Endothelial cell of umbilical vein (primary cell): ENCODE data around the gene P2RY8. TPM values are rescaled to one million over a fixed set of nuclear protein-coding genes. Genes with fewer than 3 reads are reported as not detected.
"Not testable (repeated sequence)": the region's sequence is repeated elsewhere in the genome, so short reads cannot be mapped to it uniquely, and the experiment has no call there.

Experiments used
- BruUV-seq: library from RNA; stranded (reverse); fragments of 400-500 nt; replicated peaks from 2 replicates; lab custom pipeline; 2021; lab: Mats Ljungman, UMichigan
- CTCF ChIA-PET: fragments of 300-600, 350-600 bp; sonication (Branson Sonifier 250); formaldehyde crosslinking; loops from one replicate; lab custom pipeline; 2021; ENCODE audit warnings: antibody characterized with exemption, inconsistent platforms; lab: Charles Lee
- POLR2A ChIA-PET: fragments of 300-600, 350-600 bp; sonication (Branson Sonifier 250); formaldehyde crosslinking; loops from one replicate; lab custom pipeline; 2021; ENCODE audit warnings: antibody characterized with exemption, inconsistent platforms; lab: Charles Lee
- DNase-seq: peaks from one replicate; pipeline ENCODE4 v3.0.0-alpha.2; 2011; ENCODE audit warnings: low read depth, low spot score
- FAIRE-seq: peaks from 2 replicates; lab custom pipeline; 2011; peaks lifted over from hg19 to GRCh38; lab: Jason Lieb, UNC
- H2AFZ ChIP-seq: 2 replicates; pipeline ENCODE4 v1.6.0; 2012; ENCODE audit warnings: low read depth, low read length, control low read depth, inconsistent platforms
- H3K27ac ChIP-seq: 2 replicates; pipeline ENCODE4 v1.5.1; 2011; ENCODE audit warnings: low read depth, mild to moderate bottlenecking, control low read depth, low read length, moderate library complexity; ENCODE audit not compliant: insufficient read depth
- H3K27me3 ChIP-seq, 2 experiments: 2 replicates each; pipeline versions ENCODE4 v1.6.0 to v1.6.1; 2011; ENCODE audit warnings: low read length in 2 of 2, mixed read lengths in 1 of 2; ENCODE audit not compliant: control insufficient read depth in 2 of 2, insufficient read depth in 2 of 2
- H3K36me3 ChIP-seq, 2 experiments: 2 replicates in 1 of 2; 3 replicates in 1 of 2; pipeline ENCODE4 v1.5.1; 2011; ENCODE audit warnings: low read length in 2 of 2, mild to moderate bottlenecking in 1 of 2, moderate library complexity in 1 of 2; ENCODE audit not compliant: control insufficient read depth in 2 of 2, insufficient read depth in 2 of 2; ENCODE audit errors: extremely low read depth in 1 of 2
- H3K4me1 ChIP-seq: 3 replicates; pipeline ENCODE4 v1.5.1; 2011; ENCODE audit warnings: mild to moderate bottlenecking, low read length; ENCODE audit not compliant: control insufficient read depth, insufficient read depth; ENCODE audit errors: extremely low read depth
- H3K4me2 ChIP-seq: 2 replicates; pipeline ENCODE4 v1.6.1; 2011; ENCODE audit warnings: low read length, control low read depth, mixed read lengths; ENCODE audit not compliant: insufficient read depth
- H3K4me3 ChIP-seq, 3 experiments: fragments of 200-600 bp in 1 of 3; sonication (generic), shearing (Covaris generic) in 1 of 3; replicated peaks in 1 of 3; 2 replicates each; pipeline ENCODE4 v1.5.1; 2011 to 2016; ENCODE audit warnings: control low read depth in 3 of 3, low read length in 3 of 3, mild to moderate bottlenecking in 2 of 3, inconsistent platforms in 1 of 3, low read depth in 1 of 3, moderate library complexity in 1 of 3; ENCODE audit not compliant: insufficient read depth in 1 of 3
- H3K79me2 ChIP-seq: 2 replicates; pipeline ENCODE4 v1.6.0; 2012; ENCODE audit warnings: low read length, inconsistent platforms; ENCODE audit not compliant: control insufficient read depth, insufficient read depth
- H3K9ac ChIP-seq: replicated peaks from 2 replicates; pipeline ENCODE3; 2011; ENCODE audit warnings: low read length, control low read depth; ENCODE audit not compliant: insufficient read depth; ENCODE audit errors: extremely low read depth
- H3K9me1 ChIP-seq: replicated peaks from 3 replicates; pipeline ENCODE4 v1.6.0; 2011; ENCODE audit warnings: mild to moderate bottlenecking, low read length; ENCODE audit not compliant: control insufficient read depth, insufficient read depth; ENCODE audit errors: extremely low read depth
- H3K9me3 ChIP-seq: replicated peaks from 2 replicates; pipeline ENCODE4 v1.5.1; 2012; ENCODE audit warnings: low read length, inconsistent platforms; ENCODE audit not compliant: control insufficient read depth, insufficient read depth
- H4K20me1 ChIP-seq: replicated peaks from 2 replicates; pipeline ENCODE3; 2011; ENCODE audit warnings: mild to moderate bottlenecking, low read length; ENCODE audit not compliant: control insufficient read depth, insufficient read depth; ENCODE audit errors: extremely low read depth
- EZH2 ChIP-seq: IDR thresholded peaks from 2 replicates; pipeline ENCODE4 v1.6.1; 2012; ENCODE audit warnings: borderline replicate concordance, low read depth, mild to moderate bottlenecking, moderate library complexity, low read length, inconsistent platforms; ENCODE audit not compliant: severe bottlenecking
- FOS ChIP-seq: IDR thresholded peaks from 2 replicates; pipeline ENCODE4 v1.6.1; 2011; ENCODE audit warnings: mild to moderate bottlenecking, low read length, moderate library complexity, borderline replicate concordance; ENCODE audit not compliant: insufficient read depth
- GATA2 ChIP-seq: IDR thresholded peaks from 2 replicates; pipeline ENCODE4 v1.7.0; 2011; ENCODE audit warnings: low read depth, mild to moderate bottlenecking, moderate library complexity, mixed read lengths, low read length; ENCODE audit not compliant: insufficient read length, insufficient read depth
- JUN ChIP-seq: IDR thresholded peaks from 2 replicates; pipeline ENCODE4 v1.6.1; 2011; ENCODE audit warnings: borderline replicate concordance, low read depth; ENCODE audit not compliant: insufficient read length, insufficient read depth
- MYC ChIP-seq: IDR thresholded peaks from one replicate; pipeline ENCODE4 v1.6.1; 2011; ENCODE audit warnings: mild to moderate bottlenecking, low read depth, low read length
- POLR2A ChIP-seq: IDR thresholded peaks from 2 replicates; pipeline ENCODE4 v1.6.1; 2012; ENCODE audit warnings: low read depth, mild to moderate bottlenecking, control low read depth, low read length
- POLR2AphosphoS5 ChIP-seq: IDR thresholded peaks from 2 replicates; pipeline ENCODE4 v1.6.1; 2012; ENCODE audit warnings: low read depth, mild to moderate bottlenecking, control low read depth, low read length, moderate library complexity; ENCODE audit not compliant: insufficient read depth
- dilution Hi-C: fragments of 300-500 bp; cut with MboI; formaldehyde crosslinking; loops from one replicate; pipeline ENCODE4 v1.15.0; 2019; ENCODE audit warnings: low sequenced_read_pairs; ENCODE audit not compliant: extremely low pct_ligation_motif_present
- intact Hi-C: fragments of 100-400 bp; cut with micrococcal nuclease; formaldehyde crosslinking; loops from one replicate; pipeline ENCODE4 v1.10.0; 2022
- polyA plus RNA-seq, 4 experiments: library from polyadenylated mRNA; depleted of rRNA in 3 of 4; stranded (reverse) in 3 of 4; unstranded in 1 of 4; fragments of >200 nt; gene quantifications; 2 replicates each; pipeline versions ENCODE4 v1.2.1 to v1.2.3, GENCODE V29; 2011 to 2012; ENCODE audit warnings: missing spikeins in 1 of 4
- total RNA-seq: library from RNA; stranded (reverse); gene quantifications from 2 replicates; pipeline ENCODE4 v1.2.3, GENCODE V29; 2021
- TF ChIP-seq, protein P1 (sequence below), 2 donors: IDR thresholded peaks; 1 replicate in 1 of 2; 2 replicates in 1 of 2; pipeline ENCODE4 v1.5.1; 2011; ENCODE audit warnings: low read length in 2 of 2, mild to moderate bottlenecking in 2 of 2, moderate library complexity in 2 of 2, control low read depth in 1 of 2, inconsistent platforms in 1 of 2, low read depth in 1 of 2; ENCODE audit not compliant: insufficient read depth in 1 of 2; ENCODE audit errors: extremely low read depth in 1 of 2
- TF ChIP-seq, protein P2 (sequence below): IDR thresholded peaks from 2 replicates; pipeline ENCODE4 v1.6.1; 2011; ENCODE audit not compliant: insufficient read depth, insufficient read length

The P2RY8 gene
- total and polyA plus RNA-seq, 2 donors (not counting 3 experiments of a cell fraction or from before 2014, with no cell fraction given) = not detected

DNA sequence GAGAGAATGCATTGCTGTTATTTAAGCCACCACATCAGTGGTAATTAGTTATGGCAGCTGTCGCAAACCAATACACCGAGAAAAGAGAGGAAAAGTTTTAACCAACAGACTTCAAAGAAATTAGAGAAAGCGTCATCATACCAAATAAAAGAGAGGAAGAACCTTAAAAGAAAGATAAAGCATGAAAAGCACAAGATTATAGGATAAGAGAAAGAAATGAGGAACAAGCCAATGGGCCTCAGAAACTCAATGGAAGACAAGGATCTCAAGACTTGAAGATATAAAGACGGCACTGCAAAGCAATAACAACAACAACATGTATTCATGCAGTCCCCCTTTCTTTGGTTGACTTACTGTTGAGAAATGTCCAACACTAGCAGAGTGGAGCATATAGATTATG lies 61.5 kb downstream of the P2RY8 start:
- H3K9ac ChIP-seq = no peak overlapping the region
- no peak overlapping the region for H3K4me3 ChIP-seq
- FAIRE-seq (no peak), DNase-seq (no peak)
- no peaks in the 10 kb centered on the region for H3K79me2 ChIP-seq
- no peaks in the 10 kb centered on the region for H3K36me3 ChIP-seq
- H4K20me1 ChIP-seq = no peaks in the 10 kb centered on the region
- intact Hi-C loops = no loop called here
- BruUV-seq = no TSS peak
- H3K27me3 ChIP-seq = no peaks in the 10 kb centered on the region
- CTCF ChIA-PET = no interaction called here
- H3K9me1 ChIP-seq = no peaks in the 10 kb centered on the region
- no peak overlapping the region for H3K4me2 ChIP-seq
- H3K4me1 ChIP-seq = peaks cover 2% of the 10 kb centered on the region
- no peak for TF ChIP-seq POLR2AphosphoS5
- TF ChIP-seq FOS = no peak
- no peak for TF ChIP-seq GATA2
- TF ChIP-seq POLR2A = no peak
- no peak for TF ChIP-seq MYC
- TF ChIP-seq, protein P1, sequence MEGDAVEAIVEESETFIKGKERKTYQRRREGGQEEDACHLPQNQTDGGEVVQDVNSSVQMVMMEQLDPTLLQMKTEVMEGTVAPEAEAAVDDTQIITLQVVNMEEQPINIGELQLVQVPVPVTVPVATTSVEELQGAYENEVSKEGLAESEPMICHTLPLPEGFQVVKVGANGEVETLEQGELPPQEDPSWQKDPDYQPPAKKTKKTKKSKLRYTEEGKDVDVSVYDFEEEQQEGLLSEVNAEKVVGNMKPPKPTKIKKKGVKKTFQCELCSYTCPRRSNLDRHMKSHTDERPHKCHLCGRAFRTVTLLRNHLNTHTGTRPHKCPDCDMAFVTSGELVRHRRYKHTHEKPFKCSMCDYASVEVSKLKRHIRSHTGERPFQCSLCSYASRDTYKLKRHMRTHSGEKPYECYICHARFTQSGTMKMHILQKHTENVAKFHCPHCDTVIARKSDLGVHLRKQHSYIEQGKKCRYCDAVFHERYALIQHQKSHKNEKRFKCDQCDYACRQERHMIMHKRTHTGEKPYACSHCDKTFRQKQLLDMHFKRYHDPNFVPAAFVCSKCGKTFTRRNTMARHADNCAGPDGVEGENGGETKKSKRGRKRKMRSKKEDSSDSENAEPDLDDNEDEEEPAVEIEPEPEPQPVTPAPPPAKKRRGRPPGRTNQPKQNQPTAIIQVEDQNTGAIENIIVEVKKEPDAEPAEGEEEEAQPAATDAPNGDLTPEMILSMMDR (IDR thresholded peaks at IDR 0.05; ENCODE audit: extremely low read depth in 1 of 2, insufficient read depth in 1 of 2, low read depth in 1 of 2, low read length in 2 of 2) = no peak
- TF ChIP-seq JUN = no peak
- TF ChIP-seq, protein P2, sequence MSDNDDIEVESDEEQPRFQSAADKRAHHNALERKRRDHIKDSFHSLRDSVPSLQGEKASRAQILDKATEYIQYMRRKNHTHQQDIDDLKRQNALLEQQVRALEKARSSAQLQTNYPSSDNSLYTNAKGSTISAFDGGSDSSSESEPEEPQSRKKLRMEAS = no peak
- no peak for TF ChIP-seq EZH2
- dilution Hi-C loops = no loop called here
- POLR2A ChIA-PET = no interaction called here
- H3K9me3 ChIP-seq = no peaks in the 10 kb centered on the region
- H3K27ac ChIP-seq = no peak overlapping the region
- no peak overlapping the region for H2AFZ ChIP-seq

DNA sequence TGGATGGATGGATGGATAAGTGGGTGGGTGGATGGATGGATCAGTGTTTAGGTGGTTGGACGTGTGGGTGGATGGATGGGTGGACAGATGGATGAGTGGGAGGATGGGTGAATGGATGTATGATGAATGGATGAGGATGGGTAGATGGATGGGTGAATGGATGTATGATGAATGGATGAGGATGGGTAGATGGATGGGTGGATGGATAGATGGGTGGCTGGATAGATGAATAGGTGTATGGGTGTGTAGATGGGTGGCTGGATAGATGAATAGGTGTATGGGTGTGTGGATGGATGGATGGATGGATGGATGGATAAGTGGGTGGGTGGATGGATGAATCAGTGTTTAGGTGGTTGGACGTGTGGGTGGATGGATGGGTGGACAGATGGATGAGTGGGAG lies 62.4 kb downstream of the P2RY8 start:
- H3K4me2 ChIP-seq, BruUV-seq, H3K36me3 ChIP-seq, FAIRE-seq, POLR2A ChIA-PET, H2AFZ ChIP-seq, H3K79me2 ChIP-seq, H3K27ac ChIP-seq, H3K4me3 ChIP-seq, H3K9ac ChIP-seq, CTCF ChIA-PET, dilution Hi-C loops, DNase-seq, H3K9me3 ChIP-seq, H3K4me1 ChIP-seq, H3K9me1 ChIP-seq, H3K27me3 ChIP-seq, intact Hi-C loops, H4K20me1 ChIP-seq: not testable (repeated sequence)
